HepG2 (cell line): ENCODE data around the gene DNAI2. TPM values are rescaled to one million over a fixed set of nuclear protein-coding genes. Genes with fewer than 3 reads are reported as not detected.

Source experiments
- ATAC-seq: fragments of 200-7000 bp; cut with Tn5 transposase; 3 replicates; pipeline ENCODE4 v1.9.1; 2020; ENCODE audit warnings: mild to moderate bottlenecking, moderate library complexity
- BruUV-seq: library from RNA; stranded (reverse); fragments of 400-500 nt; replicated peaks from 2 replicates; lab custom pipeline; 2021; lab: Mats Ljungman, UMichigan
- CTCF ChIA-PET: fragments of 300-600 bp; formaldehyde crosslinking; extraction: SDS; loops from one replicate; lab custom pipeline; 2021; ENCODE audit warnings: low total read pairs, inconsistent platforms, low intra/inter-chr PET ratio; lab: Yijun Ruan, JAX
- POLR2A ChIA-PET: fragments of 350-600 bp; sonication (Branson Sonifier 250); formaldehyde crosslinking; loops from one replicate; lab custom pipeline; 2020; ENCODE audit warnings: antibody characterized with exemption, inconsistent platforms; lab: Yijun Ruan, JAX
- DNase-seq: peaks from one replicate; pipeline ENCODE4 v3.0.0-alpha.2; 2015; ENCODE audit warnings: low spot score
- FAIRE-seq: peaks from 3 replicates; lab custom pipeline; 2011; peaks lifted over from hg19 to GRCh38; lab: Jason Lieb, UNC
- H2AFZ ChIP-seq: one replicate; pipeline ENCODE4 v1.6.1; 2011; ENCODE audit warnings: low read length, inconsistent platforms
- H3K27ac ChIP-seq: fragments of 300-600 bp; 3 replicates; pipeline ENCODE4 v1.8.0; 2011; ENCODE audit warnings: mixed run types, mild to moderate bottlenecking, mixed read lengths, low read length, inconsistent platforms; ENCODE audit not compliant: insufficient read depth; ENCODE audit errors: extremely low read length
- H3K27me3 ChIP-seq, 2 experiments: fragments of 200-600 bp in 1 of 2; 2 replicates in 1 of 2; 3 replicates in 1 of 2; pipeline versions ENCODE4 v1.6.0 to v1.8.0; 2011; ENCODE audit warnings: low read length in 2 of 2, mild to moderate bottlenecking in 2 of 2, moderate library complexity in 2 of 2, inconsistent platforms in 1 of 2; ENCODE audit not compliant: insufficient read depth in 2 of 2, control insufficient read depth in 1 of 2
- H3K36me3 ChIP-seq, 2 experiments: fragments of 200-600 bp in 1 of 2; replicated peaks in 1 of 2; 2 replicates in 1 of 2; 3 replicates in 1 of 2; pipeline versions ENCODE4 v1.5.1 to v1.8.0; 2011; ENCODE audit warnings: low read length in 2 of 2, inconsistent platforms in 1 of 2; ENCODE audit not compliant: insufficient read depth in 2 of 2, control insufficient read depth in 1 of 2
- H3K4me1 ChIP-seq: 2 replicates; pipeline ENCODE4 v1.5.1; 2012; ENCODE audit warnings: low read length, inconsistent platforms; ENCODE audit not compliant: insufficient read depth
- H3K4me2 ChIP-seq: 2 replicates; pipeline ENCODE4 v1.6.0; 2011; ENCODE audit warnings: low read depth, low read length, inconsistent platforms
- H3K4me3 ChIP-seq, 3 experiments: fragments of 200-600 bp in 1 of 3; sonication (generic), shearing (Covaris generic) in 1 of 3; replicated peaks in 1 of 3; 2 replicates each; pipeline ENCODE4 v1.5.1; 2011 to 2016; ENCODE audit warnings: low read length in 3 of 3, inconsistent platforms in 2 of 3, low read depth in 2 of 3, mild to moderate bottlenecking in 2 of 3, control low read depth in 1 of 3, mixed read lengths in 1 of 3; ENCODE audit not compliant: insufficient read depth in 1 of 3
- H3K79me2 ChIP-seq: one replicate; pipeline ENCODE4 v1.6.1; 2011; ENCODE audit warnings: low read length, inconsistent platforms; ENCODE audit not compliant: insufficient read depth
- H3K9ac ChIP-seq: 2 replicates; pipeline ENCODE4 v1.6.0; 2011; ENCODE audit warnings: mild to moderate bottlenecking, low read depth, low read length, inconsistent platforms; ENCODE audit not compliant: insufficient read depth
- H3K9me3 ChIP-seq: 2 replicates; pipeline ENCODE4 v1.5.1; 2012; ENCODE audit warnings: mild to moderate bottlenecking, low read length
- H4K20me1 ChIP-seq: 2 replicates; pipeline ENCODE4 v1.6.0; 2011; ENCODE audit warnings: inconsistent platforms, mild to moderate bottlenecking, low read length, moderate library complexity; ENCODE audit not compliant: insufficient read depth
- ARNT2 ChIP-seq: sonication (generic); formaldehyde crosslinking; IDR thresholded peaks from 2 replicates; pipeline ENCODE4 v1.8.0; 2022; ENCODE audit warnings: mild to moderate bottlenecking, low read depth, missing genetic modification reagents, moderate library complexity
- CTCF ChIP-seq: sonication (generic); formaldehyde crosslinking; IDR thresholded peaks from 2 replicates; pipeline ENCODE4 v1.5.0; 2020; ENCODE audit warnings: mild to moderate bottlenecking, missing genetic modification reagents, moderate library complexity
- STAG1 ChIP-seq: sonication (generic); formaldehyde crosslinking; IDR thresholded peaks from 2 replicates; pipeline ENCODE4 v1.4.0; 2020; ENCODE audit warnings: missing genetic modification reagents
- ZNF331 ChIP-seq: sonication (generic); formaldehyde crosslinking; IDR thresholded peaks from 2 replicates; pipeline ENCODE4 v1.4.0; 2020; ENCODE audit warnings: missing genetic modification reagents
- ZNF672 ChIP-seq: sonication (generic); formaldehyde crosslinking; IDR thresholded peaks from 2 replicates; pipeline ENCODE4 v1.8.1; 2022; ENCODE audit warnings: missing genetic modification reagents
- WGBS: methylation state at CpG from one replicate; pipeline ENCODE4 v1.1.6; 2017; ENCODE audit warnings: low lambda C conversion rate; 5-methylcytosine and 5-hydroxymethylcytosine counted together
- in situ Hi-C: cut with HindIII; loops from 2 replicates; pipeline ENCODE4 v1.10.0; 2017; ENCODE audit warnings: low pct_unique_long_range_greater_than_20kb; ENCODE audit not compliant: extremely low pct_ligation_motif_present
- intact Hi-C: fragments of 100-400 bp; cut with micrococcal nuclease; formaldehyde crosslinking; loops from one replicate; pipeline ENCODE4 v1.10.0; 2022; ENCODE audit not compliant: unreplicated experiment
- polyA plus RNA-seq, 8 experiments: library from polyadenylated mRNA; depleted of rRNA in 3 of 8; stranded (reverse) in 7 of 8; unstranded in 1 of 8; fragments of >200 nt; fragmentation: Illumina TruSeq in 4 of 8; extraction: Trizol in 4 of 8; gene quantifications; 2 replicates each; pipeline versions ENCODE4 v1.2.1 to v1.2.3, GENCODE V29; 2011 to 2016; ENCODE audit warnings: low read depth in 4 of 8, missing spikeins in 1 of 8, mixed read lengths in 1 of 8; ENCODE audit not compliant: insufficient read depth in 1 of 8
- total RNA-seq, 5 experiments: library from RNA; depleted of rRNA; stranded (reverse); fragments of >200 nt; fragmentation: Illumina TruSeq; extraction: Trizol; gene quantifications; 2 replicates each; pipeline ENCODE4 v1.2.3, GENCODE V29; 2016; ENCODE audit warnings: low read depth in 1 of 5

The DNAI2 gene
- total and polyA plus RNA-seq, 2 of the 13 experiments (the other 11 are each of a cell fraction or from before 2014, with no cell fraction given): not detected

GRCh38 chr17:74305865-74306654 is 32.0 kb downstream of the DNAI2 start:
- FAIRE-seq (no peak), ATAC-seq (no peak), DNase-seq (no peak)
- no peaks in the 10 kb centered on the region for H3K79me2 ChIP-seq
- in situ Hi-C loops: no loop called here
- no peak overlapping the region for H3K4me2 ChIP-seq
- WGBS: 32% methylated on average over 10 of the region's 10 CpGs
- POLR2A ChIA-PET: interaction anchor here (1.3 kb wide), 1 partner anchor 10 kb away, joined by 3 read pairs; no protein-coding TSS in a partner anchor
- BruUV-seq: no TSS peak
- TF ChIP-seq STAG1 (CRISPR knock-in tag) (peak; percentile 51), ZNF672 (CRISPR knock-in tag) (no peak), ZNF331 (CRISPR knock-in tag) (no peak), CTCF (CRISPR knock-in tag) (peak; percentile 46), ARNT2 (CRISPR knock-in tag) (no peak)
- H3K27ac ChIP-seq: no peak overlapping the region
- no peak overlapping the region for H3K9ac ChIP-seq
- H3K36me3 ChIP-seq: no peaks in the 10 kb centered on the region
- no peak overlapping the region for H3K4me3 ChIP-seq
- no peaks in the 10 kb centered on the region for H4K20me1 ChIP-seq
- H3K4me1 ChIP-seq: no peaks in the 10 kb centered on the region
- intact Hi-C loops: loop anchor here (10.0 kb wide), 1 partner anchor 189 kb away; no protein-coding TSS in a partner anchor
- peaks cover 0 to 18% of the 10 kb centered on the region in 2 experiments; a peak in 3 of 5 replicates for H3K27me3 ChIP-seq
- CTCF ChIA-PET: no interaction called here
- H3K9me3 ChIP-seq: no peaks in the 10 kb centered on the region
- H2AFZ ChIP-seq: no peak overlapping the region
